Left ventricle myocardium inferior (tissue), 1 donor: ENCODE data around the gene CTF1. TPM values are rescaled to one million over a fixed set of nuclear protein-coding genes. Genes with fewer than 3 reads are reported as not detected.

Experiments used
- DNase-seq: peaks from one replicate; pipeline ENCODE4 v3.0.0-alpha.2; 2020
- H3K27ac ChIP-seq: fragments of 200-600 bp; replicated peaks from 2 replicates; pipeline ENCODE4 v1.8.0; 2021
- H3K27me3 ChIP-seq: fragments of 200-600 bp; 2 replicates; pipeline ENCODE4 v1.8.0; 2021; ENCODE audit warnings: low read depth
- H3K36me3 ChIP-seq: fragments of 200-600 bp; 2 replicates; pipeline ENCODE4 v1.8.0; 2021
- H3K4me1 ChIP-seq: fragments of 200-600 bp; 2 replicates; pipeline ENCODE4 v1.8.0; 2021
- H3K4me3 ChIP-seq: fragments of 200-600 bp; 2 replicates; pipeline ENCODE4 v1.8.0; 2021; ENCODE audit warnings: mild to moderate bottlenecking, moderate library complexity
- H3K9me3 ChIP-seq: fragments of 200-600 bp; replicated peaks from 2 replicates; pipeline ENCODE4 v1.8.0; 2021
- intact Hi-C: fragments of 100-400 bp; cut with micrococcal nuclease; formaldehyde crosslinking; loops from one replicate; pipeline ENCODE4 v1.11.0; 2022
- total RNA-seq: library from RNA; stranded (reverse); fragmentation: NEBNext Ultra II Directional; extraction: Animal tissue kit (Norgen Biotek cat#: 25700); gene quantifications from one replicate; pipeline ENCODE4 v1.2.1, GENCODE V29; 2021
- TF ChIP-seq, protein P1 (sequence below): fragments of 200-600 bp; IDR thresholded peaks from 2 replicates; pipeline ENCODE4 v1.8.0; 2021; ENCODE audit warnings: antibody characterized with exemption, mild to moderate bottlenecking, borderline replicate concordance
- donor health status: DM: no; HTN: yes; CAD: no; lungs with severe emphysema.

Gene CTF1
- total RNA-seq, 1 donor from 2014 or later, result 9.6 TPM

DNA sequence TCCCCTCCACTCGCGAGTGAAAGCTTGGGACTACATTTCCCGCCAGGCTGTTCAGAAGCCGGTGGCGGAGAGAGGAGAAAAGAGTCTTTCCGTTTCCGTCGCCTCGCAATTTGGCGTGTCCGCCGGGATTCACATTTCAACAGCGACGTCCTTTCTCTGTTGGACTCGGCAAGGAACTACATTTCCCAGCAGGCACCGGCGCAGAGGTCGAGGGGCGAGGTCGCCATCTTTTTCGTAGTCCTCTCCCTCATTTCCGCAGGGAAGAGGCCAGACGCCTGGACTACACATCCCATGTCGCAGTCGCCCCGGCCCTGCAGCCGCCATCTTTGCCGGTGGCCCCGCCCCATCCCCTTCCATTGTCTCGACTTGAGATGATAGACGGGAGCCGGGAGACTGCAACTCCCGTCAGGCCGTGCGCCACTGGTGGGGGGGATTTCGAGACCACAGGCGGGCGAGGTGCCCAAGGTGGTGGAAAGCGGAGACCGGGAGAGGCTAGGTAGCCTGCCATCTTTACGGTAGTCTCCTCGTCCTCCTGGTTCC is 26.1 kb downstream of the CTF1 start:
- DNase-seq, result peak; percentile 100
- Histone ChIP-seq H3K27me3 (no peaks in the 10 kb centered on the region), H3K36me3 (no peaks in the 10 kb centered on the region), H3K4me1 (peaks cover 32% of the 10 kb centered on the region), H3K9me3 (no peaks in the 10 kb centered on the region), H3K4me3 (peak overlapping the region; percentile 84), H3K27ac (peak overlapping the region; percentile 96)
- intact Hi-C loops, result no loop called here
- TF ChIP-seq, protein P1, sequence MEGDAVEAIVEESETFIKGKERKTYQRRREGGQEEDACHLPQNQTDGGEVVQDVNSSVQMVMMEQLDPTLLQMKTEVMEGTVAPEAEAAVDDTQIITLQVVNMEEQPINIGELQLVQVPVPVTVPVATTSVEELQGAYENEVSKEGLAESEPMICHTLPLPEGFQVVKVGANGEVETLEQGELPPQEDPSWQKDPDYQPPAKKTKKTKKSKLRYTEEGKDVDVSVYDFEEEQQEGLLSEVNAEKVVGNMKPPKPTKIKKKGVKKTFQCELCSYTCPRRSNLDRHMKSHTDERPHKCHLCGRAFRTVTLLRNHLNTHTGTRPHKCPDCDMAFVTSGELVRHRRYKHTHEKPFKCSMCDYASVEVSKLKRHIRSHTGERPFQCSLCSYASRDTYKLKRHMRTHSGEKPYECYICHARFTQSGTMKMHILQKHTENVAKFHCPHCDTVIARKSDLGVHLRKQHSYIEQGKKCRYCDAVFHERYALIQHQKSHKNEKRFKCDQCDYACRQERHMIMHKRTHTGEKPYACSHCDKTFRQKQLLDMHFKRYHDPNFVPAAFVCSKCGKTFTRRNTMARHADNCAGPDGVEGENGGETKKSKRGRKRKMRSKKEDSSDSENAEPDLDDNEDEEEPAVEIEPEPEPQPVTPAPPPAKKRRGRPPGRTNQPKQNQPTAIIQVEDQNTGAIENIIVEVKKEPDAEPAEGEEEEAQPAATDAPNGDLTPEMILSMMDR, result no peak

DNA sequence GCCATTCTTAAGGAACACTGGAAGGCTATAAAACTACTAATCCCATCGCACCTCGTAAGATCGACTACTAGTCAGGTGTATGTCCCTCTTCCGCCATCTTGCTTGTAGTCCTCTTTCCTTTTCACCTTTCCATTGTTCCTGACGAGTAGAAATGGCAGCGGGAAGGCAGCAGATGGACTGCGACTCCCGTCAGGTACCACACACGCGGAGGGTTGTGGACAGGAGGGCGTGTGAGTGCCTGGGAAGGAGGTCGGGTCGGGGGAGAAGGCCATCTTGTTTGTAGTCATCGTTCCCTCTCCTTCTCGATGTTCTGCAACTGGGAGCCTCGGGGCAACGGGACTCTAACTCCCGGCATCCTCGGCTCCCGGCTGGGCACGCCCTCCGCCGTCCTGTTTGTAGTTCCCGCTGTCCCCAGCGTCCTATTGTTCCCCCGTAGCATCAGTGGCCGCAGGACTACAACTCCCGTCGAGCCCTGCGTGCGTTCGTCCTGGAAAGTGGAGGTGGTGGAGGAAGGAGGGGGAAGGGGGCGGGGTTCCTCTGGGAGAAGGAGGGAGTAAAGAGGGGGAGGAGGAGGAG is 26.6 kb downstream of the CTF1 start:
- no peaks in the 10 kb centered on the region for H3K27me3 ChIP-seq
- DNase-seq, result peak; percentile 100
- H3K4me3 ChIP-seq, result peak overlapping the region; percentile 84
- intact Hi-C loops, result no loop called here
- H3K27ac ChIP-seq, result peak overlapping the region; percentile 96
- peaks cover 32% of the 10 kb centered on the region for H3K4me1 ChIP-seq
- H3K36me3 ChIP-seq, result no peaks in the 10 kb centered on the region
- H3K9me3 ChIP-seq, result no peaks in the 10 kb centered on the region
- TF ChIP-seq, protein P1, result no peak

DNA sequence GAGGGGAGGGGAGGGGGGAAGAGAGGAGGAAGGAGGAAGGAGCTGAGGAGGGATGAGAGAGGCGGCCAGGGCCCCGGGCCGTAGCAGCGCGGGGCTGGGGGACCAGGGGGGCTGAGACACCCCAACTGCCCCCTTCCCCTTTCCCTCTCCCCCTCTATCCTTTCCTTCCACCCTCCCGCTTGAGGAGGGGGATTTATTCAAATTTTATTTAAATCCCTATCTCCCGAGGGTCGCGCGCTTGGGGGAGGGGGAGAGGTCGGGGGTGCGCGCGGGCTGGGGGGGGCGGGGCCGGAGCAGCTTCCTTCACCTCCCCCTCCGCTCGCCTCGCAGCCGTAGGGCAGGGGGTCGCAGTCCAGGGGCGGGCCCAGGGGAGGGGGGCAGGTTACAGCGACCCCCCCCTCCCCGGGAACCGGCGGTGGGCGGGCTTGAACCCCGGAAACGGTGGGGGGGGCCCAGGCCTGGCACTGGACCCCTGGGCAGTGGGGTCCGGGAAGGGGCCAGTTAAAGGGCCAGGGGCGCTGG is 27.2 kb downstream of the CTF1 start, which contains the start of gene FBXL19:
TSS of gene FBXL19 (plus strand) at position 19 of the 522 bp plus-strand sequence. CDS start 2,183 bp downstream, outside the sequence.
- no peaks in the 10 kb centered on the region for H3K36me3 ChIP-seq
- TF ChIP-seq, protein P1, result no peak
- peak within 1 kb of the TSS; percentile 84 for H3K4me3 ChIP-seq
- peak within 1 kb of the TSS; percentile 96 for H3K27ac ChIP-seq
- DNase-seq, result peak; percentile 48
- H3K27me3 ChIP-seq, result no peaks in the 10 kb centered on the region
- H3K9me3 ChIP-seq, result no peaks in the 10 kb centered on the region
- intact Hi-C loops, result no loop called here
- H3K4me1 ChIP-seq, result peaks cover 32% of the 10 kb centered on the region

DNA sequence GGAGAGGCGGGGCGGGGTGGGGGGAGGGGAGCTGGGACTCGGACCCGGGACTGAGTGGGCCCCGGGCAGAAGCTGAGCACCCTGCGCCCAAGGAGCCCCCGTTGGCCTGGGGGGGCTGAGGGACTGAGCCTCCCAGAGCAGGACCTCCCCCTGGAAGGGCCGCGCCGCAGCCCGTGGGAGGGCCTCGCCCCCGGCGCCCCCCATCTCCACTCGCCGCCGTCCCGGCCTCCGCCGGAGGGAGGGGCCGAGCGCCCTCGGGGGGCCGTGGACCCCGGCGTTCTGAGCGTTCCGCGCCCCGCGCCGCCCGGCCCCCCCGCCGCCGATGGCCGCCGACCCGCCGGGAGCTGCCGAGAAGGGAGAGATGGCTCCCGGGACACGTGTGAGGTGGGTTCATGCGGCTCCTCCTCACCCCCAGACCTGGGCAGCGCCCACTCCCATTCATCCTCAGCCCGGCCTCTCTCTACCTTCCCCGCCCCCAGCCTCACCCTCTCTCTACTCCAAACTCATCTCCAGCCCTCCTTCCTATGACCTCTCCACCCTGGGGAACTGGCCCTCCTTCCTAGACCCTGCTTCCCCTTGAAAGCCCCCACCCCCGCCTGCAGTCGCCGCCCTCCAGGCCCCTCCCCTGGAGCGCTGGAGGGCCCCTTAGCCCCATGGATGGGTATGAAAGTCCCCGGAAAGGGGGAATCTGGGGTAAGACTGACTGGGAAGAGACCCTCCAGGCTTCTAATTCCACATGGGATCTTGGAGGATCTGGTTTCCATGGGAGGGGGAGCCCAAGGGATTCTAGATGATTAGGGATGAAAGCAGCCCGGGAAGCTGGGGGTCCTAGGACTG is 27.9 kb downstream of the CTF1 start:
- DNase-seq, result no peak

More for the DNA sequence above, 27.9 kb downstream of the CTF1 start:
- intact Hi-C loops, result no loop called here
- Histone ChIP-seq H3K27me3 (no peaks in the 10 kb centered on the region), H3K4me1 (peaks cover 32% of the 10 kb centered on the region), H3K36me3 (no peaks in the 10 kb centered on the region), H3K27ac (peak overlapping the region; percentile 96), H3K4me3 (peak overlapping the region; percentile 84), H3K9me3 (no peaks in the 10 kb centered on the region)
- TF ChIP-seq, protein P1, result no peak
